HG02981 (cell line): ENCODE measurements around the gene ICA1.
"Not testable (repeated sequence)": the region's sequence is repeated elsewhere in the genome, so short reads cannot be mapped to it uniquely, and the experiment has no call there.

Experiments
- ATAC-seq: cut with Tn5 transposase; IDR thresholded peaks from one replicate; pipeline ENCODE4 v1.9.1; 2021; ENCODE audit warnings: mild to moderate bottlenecking, moderate library complexity; ENCODE audit not compliant: unreplicated experiment

Gene ICA1

DNA sequence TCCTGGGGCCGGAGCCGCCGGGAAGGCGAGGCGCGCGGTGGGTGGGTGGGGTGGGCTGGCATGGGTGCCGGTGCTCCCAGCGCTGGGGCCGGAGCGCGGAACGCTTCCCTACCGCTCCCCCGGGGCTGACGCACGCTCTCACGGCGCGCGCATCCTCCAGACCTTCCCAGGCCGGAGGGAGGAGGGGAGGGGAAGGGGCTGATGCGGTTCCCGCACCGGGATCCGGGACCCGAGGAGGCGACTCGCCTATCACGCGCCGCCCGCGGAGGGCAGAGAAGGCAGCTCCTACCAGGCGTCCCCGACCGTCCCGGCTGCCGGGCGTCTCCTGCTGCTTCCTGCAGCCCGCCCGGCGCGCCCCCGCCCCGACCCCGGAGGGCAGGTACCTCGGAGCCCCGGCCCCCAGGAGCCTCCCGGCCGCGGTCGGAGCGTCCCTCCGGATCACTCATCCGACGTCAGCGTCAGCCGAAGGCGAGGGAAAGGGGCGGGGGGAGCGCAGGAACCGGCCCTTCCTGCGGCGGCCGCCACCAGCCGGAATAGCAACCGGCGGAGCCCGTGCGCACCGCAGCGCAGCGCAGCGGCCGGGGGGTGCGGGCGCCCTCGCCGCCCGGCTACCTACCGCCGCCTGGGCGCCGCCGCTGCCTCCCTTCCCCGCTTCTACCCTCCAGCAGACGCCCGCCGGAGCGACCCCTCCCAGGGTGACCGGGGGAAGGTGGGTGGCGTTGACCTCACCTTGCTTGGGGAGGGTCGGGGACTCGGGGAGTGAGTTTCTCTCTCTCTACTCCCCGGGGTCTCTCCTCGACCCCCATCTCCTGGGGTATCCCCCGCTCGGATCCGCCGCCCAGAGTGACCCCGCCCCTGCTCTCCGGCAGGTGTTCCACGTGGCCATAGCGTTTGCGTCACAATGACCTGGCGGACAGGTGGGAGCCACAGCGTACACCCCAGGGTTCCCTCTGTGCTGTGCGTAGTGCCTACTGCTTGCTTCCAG is at the start of gene ICA1:
Gene ICA1, minus strand, starts transcription at position 457 of the 985 bp plus-strand sequence. CDS start 26,241 bp downstream, outside the sequence.
- peak; percentile 51 for ATAC-seq

DNA sequence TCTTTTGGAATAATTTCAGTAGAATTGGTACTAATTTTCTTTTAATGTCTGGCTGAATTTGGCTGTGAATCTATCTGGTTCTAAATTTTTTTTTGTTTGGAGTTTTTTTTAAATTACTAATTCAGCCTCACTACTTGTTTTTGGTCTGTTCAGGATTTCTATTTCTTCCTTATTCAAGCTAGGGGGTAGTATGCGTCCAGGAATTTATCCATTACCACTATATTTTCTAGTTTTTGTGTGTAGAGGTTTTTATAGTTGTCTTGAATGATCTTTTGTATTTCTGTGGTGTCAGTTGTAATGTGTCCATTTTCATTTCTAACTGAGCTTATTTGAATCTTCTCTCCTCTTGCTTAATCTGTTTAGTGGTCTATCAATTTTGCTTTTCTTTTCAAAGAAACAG is 48.9 kb upstream of the ICA1 start:
- no peak for ATAC-seq

DNA sequence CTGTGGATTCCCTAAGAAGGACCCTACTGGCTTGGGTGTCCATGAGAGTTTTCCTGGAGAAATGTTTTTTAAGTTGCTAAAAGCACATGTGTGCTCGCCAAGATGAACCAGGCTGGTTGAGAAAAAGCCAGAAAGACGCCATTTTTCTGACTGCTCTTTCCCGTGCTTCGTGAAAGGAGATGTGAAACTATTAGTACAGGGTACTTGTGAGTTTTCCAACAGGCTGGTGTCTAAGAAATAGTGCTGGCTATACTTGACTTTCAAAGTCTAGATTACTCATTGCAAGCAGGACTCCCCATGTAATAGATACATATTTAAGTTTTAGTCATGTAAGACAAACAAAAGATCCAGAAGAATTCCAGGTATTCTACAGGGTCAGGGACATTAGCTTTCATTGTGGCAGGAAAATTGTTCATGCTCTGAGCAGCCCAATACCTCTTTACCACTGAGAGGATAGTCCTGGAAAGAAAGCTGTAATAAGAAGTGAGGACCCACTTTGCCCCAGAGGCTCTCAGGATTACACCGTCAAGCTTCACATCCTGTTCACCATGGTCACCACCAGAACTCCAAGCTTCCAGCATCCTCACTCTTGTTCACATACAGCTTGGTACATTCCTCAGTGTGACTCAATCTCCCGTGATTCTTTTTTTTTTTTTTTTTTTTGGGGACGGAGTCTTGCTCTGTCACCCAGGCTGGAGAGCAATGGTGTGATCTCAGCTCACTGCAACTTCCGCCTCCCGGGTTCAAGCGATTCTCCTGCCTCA is 43.8 kb upstream of the ICA1 start:
- ATAC-seq = no peak

DNA sequence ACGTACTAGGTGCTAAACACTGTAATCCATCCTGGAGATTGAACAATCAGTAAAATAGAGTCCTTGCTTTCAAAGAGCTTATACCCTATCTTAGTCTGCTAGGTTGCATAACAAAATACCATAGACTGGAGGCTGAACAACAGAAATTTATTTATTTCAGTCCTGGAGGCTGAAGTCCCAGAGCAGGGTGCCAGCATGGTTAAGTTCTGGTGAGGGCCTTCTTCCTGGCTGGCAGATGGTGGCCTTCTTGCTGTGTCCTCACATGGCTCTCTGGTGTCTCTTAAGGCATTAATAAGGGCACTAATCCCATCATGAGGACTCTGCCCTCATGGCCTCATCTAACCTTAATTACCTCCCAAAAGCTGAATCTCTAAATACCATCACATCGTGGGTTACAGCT is 43.1 kb upstream of the ICA1 start:
- no peak for ATAC-seq

- no peak for ATAC-seq
Measured at GRCh38 chr7:8303904-8304528, 42.0 kb upstream of the ICA1 start.

GRCh38 chr7:8297023-8297422 is 35.1 kb upstream of the ICA1 start:
- ATAC-seq = not testable (repeated sequence)

DNA sequence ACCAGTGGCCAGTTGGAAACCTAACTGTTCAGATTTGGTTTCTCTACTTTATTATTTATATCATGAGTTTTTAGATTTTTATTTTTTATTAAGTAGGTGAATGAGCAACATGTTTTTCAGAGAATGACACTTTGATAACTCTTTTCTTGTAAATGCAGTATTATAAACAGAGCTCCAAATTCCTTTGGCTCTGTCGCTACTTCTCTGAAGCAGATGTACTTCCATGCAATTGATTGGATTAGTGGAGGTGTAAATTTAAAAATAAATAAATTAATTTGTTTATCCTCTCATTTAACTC is 34.3 kb upstream of the ICA1 start:
- no peak for ATAC-seq

DNA sequence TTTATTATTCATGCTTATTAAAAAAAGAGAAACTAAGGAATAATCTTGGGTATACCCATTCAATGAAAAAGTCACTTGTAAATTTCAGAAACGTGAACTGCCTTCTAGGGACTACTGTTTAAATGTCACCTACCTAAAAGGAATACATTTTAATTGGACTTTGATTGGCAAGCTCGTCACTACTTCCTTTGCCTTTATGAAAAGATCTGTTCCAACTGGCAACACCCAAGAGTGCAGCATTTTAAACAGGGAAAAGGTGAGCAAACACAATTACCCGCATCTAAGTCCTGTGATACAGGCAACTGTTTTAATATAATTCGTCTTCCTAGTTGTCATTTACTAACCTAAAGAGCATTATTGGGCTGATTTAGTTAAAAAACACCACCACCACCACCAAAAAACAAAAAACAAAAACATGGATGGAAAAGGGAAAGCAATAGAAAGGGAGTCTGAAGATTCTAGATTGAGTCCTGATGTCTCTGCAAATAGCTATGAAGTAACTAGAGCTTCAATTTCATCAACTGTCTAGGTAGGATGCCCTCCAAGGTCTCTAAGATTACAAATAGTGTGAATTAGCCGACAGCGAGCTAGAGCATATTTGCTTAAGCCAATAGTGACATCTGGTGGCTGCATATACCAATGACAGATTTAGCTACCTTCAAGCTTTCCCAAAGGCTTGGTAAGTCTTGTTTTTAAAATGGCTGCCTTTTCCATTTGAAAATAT is 33.8 kb upstream of the ICA1 start:
- ATAC-seq = peak; percentile 98

DNA sequence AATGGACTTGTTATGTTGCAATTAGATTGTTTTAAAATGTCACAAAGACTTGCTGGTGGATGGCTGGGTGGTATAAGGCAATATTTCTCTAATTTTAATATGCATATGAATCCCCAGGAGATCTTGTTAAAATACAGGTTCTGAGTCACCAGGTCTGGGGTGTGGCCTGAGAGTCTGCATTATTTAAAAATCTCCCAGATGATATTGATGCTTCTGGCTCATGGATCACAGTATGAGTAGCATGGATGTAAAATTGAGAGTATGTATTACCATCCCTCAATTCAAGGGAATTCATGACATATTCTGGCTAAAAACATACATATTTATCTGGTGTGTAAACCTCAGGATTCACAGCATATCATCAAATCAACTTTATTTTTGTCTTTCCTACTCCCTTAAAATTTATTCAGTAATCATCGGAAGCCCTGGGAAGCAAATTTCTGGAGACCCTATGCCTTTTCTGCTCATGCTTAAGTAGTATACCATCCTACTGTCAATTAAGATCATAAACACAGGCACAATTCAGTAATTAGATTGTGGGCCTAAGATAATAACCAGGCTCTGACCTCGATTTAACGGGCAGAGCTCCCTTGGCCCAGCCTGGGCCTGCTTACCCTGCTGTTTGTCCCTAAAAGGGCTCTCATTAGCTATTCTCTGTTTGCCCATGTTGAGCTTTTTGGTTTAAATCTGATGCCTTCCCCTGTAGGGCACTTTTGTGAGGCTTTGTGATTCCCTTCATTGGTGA is 29.6 kb upstream of the ICA1 start:
- no peak for ATAC-seq

GRCh38 chr7:8290645-8291308 is 28.8 kb upstream of the ICA1 start:
- no peak for ATAC-seq

DNA sequence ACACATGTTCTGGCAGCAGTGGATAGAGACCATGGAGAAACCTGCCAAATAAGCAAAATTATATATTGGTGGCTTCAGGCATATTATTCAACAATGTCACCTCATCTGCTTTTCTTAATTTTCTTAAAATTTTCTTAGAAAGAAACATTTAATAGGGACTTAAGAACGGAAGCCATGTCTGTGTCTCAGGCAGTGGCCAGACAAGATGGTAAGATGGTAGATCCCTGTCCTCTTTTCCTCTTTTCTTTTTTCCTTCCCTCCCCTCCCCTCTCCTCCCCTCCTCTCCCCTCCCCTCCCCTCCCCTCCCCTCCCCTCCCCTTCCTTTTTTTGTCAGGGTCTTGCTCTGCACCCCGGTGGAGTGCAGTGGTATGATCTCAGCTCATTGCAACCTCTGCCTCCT is 24.2 kb upstream of the ICA1 start:
- ATAC-seq = no peak

GRCh38 chr7:8285155-8285554 is 23.2 kb upstream of the ICA1 start:
- ATAC-seq = no peak

DNA sequence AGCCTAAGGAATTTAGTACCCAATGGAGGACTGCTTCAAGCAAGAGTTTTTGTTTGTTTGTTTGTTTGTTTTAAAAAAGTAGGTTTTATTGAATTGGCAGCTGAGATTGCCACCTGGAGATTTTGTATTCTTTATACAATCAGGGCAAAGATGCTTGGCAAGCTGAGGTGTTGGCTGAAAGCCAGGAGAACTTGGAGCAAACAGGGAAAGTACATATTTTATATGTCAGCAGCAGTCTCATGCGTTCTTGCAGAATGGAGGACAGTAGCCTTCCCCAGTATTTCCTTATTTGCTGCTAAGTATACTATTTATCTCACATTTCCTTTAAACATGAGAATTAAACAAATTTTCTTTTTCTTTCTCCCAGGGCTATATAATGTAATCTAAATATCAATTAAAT is 22.6 kb upstream of the ICA1 start:
- ATAC-seq = no peak

DNA sequence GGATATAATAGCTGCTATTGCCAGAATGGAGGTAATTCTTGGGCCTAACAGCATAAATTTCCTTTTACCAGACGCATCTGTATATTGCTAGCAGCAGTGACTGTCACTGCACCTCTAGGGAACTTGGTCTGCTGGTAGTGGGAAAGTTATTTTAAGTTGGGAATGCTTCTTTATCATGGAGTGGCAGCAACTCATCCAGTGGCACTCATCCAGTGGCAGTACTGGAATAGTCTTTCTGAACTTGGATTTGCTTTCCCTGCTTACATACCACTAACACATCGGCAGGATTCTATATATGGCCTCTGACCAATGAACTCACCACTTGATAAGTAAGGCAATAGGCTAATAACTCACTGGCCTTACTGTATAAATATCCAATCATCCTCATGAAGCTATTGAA is 22.0 kb upstream of the ICA1 start:
- no peak for ATAC-seq

DNA sequence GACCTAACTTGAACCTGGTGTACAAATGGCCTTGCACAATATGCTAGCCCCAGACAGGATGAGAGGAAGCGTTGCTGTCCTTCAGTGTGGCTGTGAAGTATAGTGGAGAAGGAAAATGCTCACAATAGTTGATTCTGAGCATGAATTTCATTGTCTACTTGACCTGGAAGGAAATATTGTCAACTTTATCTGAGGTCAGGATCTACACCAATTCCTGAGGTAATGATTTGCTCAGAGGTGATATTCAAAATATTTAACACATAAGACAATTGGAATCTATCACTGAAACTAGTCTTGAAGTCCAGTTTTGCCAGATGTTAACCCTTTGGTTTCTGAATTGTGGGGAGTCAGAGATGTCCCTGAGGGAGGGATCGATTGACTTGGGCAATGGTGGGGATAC is 20.9 kb upstream of the ICA1 start:
- no peak for ATAC-seq

- ATAC-seq = no peak
Measured at GRCh38 chr7:8282162-8282561, 20.2 kb upstream of the ICA1 start.

GRCh38 chr7:8278183-8278582 is 16.2 kb upstream of the ICA1 start:
- no peak for ATAC-seq

- ATAC-seq = no peak
Measured at GRCh38 chr7:8277394-8277982, 15.5 kb upstream of the ICA1 start.

DNA sequence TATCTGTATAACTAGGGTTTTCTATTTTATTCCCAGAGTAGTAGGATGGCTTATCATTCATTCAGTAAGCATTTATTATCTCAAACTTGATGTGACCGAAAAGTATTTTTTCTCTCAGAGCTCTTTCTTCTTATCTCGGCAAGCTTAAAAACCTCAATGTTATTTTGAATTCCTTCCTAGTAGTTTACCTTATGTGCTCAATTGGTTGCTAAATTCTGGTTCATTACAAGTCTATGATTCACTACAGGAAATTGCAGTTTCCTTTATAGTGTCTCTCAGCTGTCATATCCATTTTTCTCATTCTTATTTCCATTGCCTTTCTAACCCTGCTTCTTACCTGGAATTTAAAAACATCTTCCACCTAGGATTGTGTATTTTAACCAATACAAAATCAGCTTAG is 12.6 kb upstream of the ICA1 start:
- no peak for ATAC-seq
